HepG2 (cell line): ENCODE data around the gene BPIFB6. TPM values are rescaled to one million over a fixed set of nuclear protein-coding genes. Genes with fewer than 3 reads are reported as not detected.

Source experiments
- AFF4 ChIP-seq: sonication (generic); formaldehyde crosslinking; IDR thresholded peaks from 2 replicates; pipeline ENCODE4 v1.4.0; 2020; ENCODE audit warnings: missing genetic modification reagents
- ATAD3A ChIP-seq: sonication (generic); formaldehyde crosslinking; IDR thresholded peaks from 2 replicates; pipeline ENCODE4 v1.4.0; 2020; ENCODE audit warnings: missing genetic modification reagents
- ATF3 ChIP-seq: sonication (generic); formaldehyde crosslinking; IDR thresholded peaks from 2 replicates; pipeline ENCODE4 v1.4.0; 2020; ENCODE audit warnings: missing genetic modification reagents
- CEBPZ ChIP-seq: IDR thresholded peaks from 2 replicates; pipeline ENCODE4 v1.6.1; 2012; ENCODE audit warnings: low read length, improper control_type of control experiment
- DDIT3 ChIP-seq: sonication (generic); formaldehyde crosslinking; IDR thresholded peaks from 2 replicates; pipeline ENCODE4 v1.4.0; 2020; ENCODE audit warnings: mild to moderate bottlenecking, missing genetic modification reagents
- ETV5 ChIP-seq: IDR thresholded peaks from 2 replicates; pipeline ENCODE4 v1.6.1; 2018; ENCODE audit warnings: missing biosample characterization, missing genetic modification reagents, inconsistent platforms, borderline replicate concordance
- NCOR1 ChIP-seq: fragments of 200-600 bp; sonication (generic); IDR thresholded peaks from 2 replicates; pipeline ENCODE4 v1.7.0; 2017; ENCODE audit warnings: antibody characterized with exemption, low read length, borderline replicate concordance
- RNF2 ChIP-seq: fragments of 450-650 bp; conservative IDR thresholded peaks from 2 replicates; pipeline ENCODE4 v1.6.1; 2016; ENCODE audit warnings: low read depth
- SOX13 ChIP-seq, 3 experiments: fragments of 450-650 bp in 1 of 3; sonication (generic) in 1 of 3; formaldehyde crosslinking in 1 of 3; IDR thresholded peaks in 2 of 3; conservative IDR thresholded peaks in 1 of 3; 2 replicates each; pipeline versions ENCODE4 v1.5.0 to v1.6.1; 2016 to 2020; ENCODE audit warnings: antibody characterized with exemption in 1 of 3, mild to moderate bottlenecking in 1 of 3, missing compliant biosample characterization in 1 of 3, missing genetic modification reagents in 1 of 3, moderate library complexity in 1 of 3
- SRY ChIP-seq: sonication (generic); formaldehyde crosslinking; IDR thresholded peaks from 2 replicates; pipeline ENCODE4 v1.8.0; 2022; ENCODE audit warnings: mild to moderate bottlenecking, missing genetic modification reagents
- THRA ChIP-seq: sonication (generic); formaldehyde crosslinking; IDR thresholded peaks from 2 replicates; pipeline ENCODE4 v1.4.0; 2020; ENCODE audit warnings: missing genetic modification reagents, borderline replicate concordance
- ZFP36L2 ChIP-seq: sonication (generic); formaldehyde crosslinking; IDR thresholded peaks from 2 replicates; pipeline ENCODE4 v1.4.0; 2020; ENCODE audit warnings: missing genetic modification reagents
- ZNF235 ChIP-seq: sonication (generic); formaldehyde crosslinking; IDR thresholded peaks from 2 replicates; pipeline ENCODE4 v1.8.1; 2023; ENCODE audit warnings: mild to moderate bottlenecking, missing genetic modification reagents, borderline replicate concordance
- ZNF557 ChIP-seq: sonication (generic); formaldehyde crosslinking; IDR thresholded peaks from 2 replicates; pipeline ENCODE4 v1.4.0; 2020; ENCODE audit warnings: missing genetic modification reagents
- ZSCAN5A ChIP-seq: sonication (generic); formaldehyde crosslinking; IDR thresholded peaks from 2 replicates; pipeline ENCODE4 v1.8.0; 2022; ENCODE audit warnings: mild to moderate bottlenecking, missing genetic modification reagents, borderline replicate concordance
- polyA plus RNA-seq, 8 experiments: library from polyadenylated mRNA; depleted of rRNA in 3 of 8; stranded (reverse) in 7 of 8; unstranded in 1 of 8; fragments of >200 nt; fragmentation: Illumina TruSeq in 4 of 8; extraction: Trizol in 4 of 8; gene quantifications; 2 replicates each; pipeline versions ENCODE4 v1.2.1 to v1.2.3, GENCODE V29; 2011 to 2016; ENCODE audit warnings: low read depth in 4 of 8, missing spikeins in 1 of 8, mixed read lengths in 1 of 8; ENCODE audit not compliant: insufficient read depth in 1 of 8
- total RNA-seq, 5 experiments: library from RNA; depleted of rRNA; stranded (reverse); fragments of >200 nt; fragmentation: Illumina TruSeq; extraction: Trizol; gene quantifications; 2 replicates each; pipeline ENCODE4 v1.2.3, GENCODE V29; 2016; ENCODE audit warnings: low read depth in 1 of 5

Gene BPIFB6
- total and polyA plus RNA-seq, 2 of the 13 experiments (the other 11 are each of a cell fraction or from before 2014, with no cell fraction given), result 0.13 to 1.7 TPM

GRCh38 chr20:33006776-33007375, 24.6 kb upstream of the BPIFB6 start (continued):
- TF ChIP-seq ZNF235 (CRISPR knock-in tag) (no peak), ZSCAN5A (CRISPR knock-in tag) (no peak), THRA (CRISPR knock-in tag) (no peak), SRY (CRISPR knock-in tag) (no peak), SOX13 (IDR thresholded peaks at IDR 0.05) (no peak), SOX13 (CRISPR knock-in tag; conservative IDR thresholded peaks at IDR 0.05 in 1 of 2, IDR thresholded peaks at IDR 0.05 in 1 of 2) (no peak), AFF4 (CRISPR knock-in tag) (no peak), RNF2 (no peak), DDIT3 (CRISPR knock-in tag) (no peak), ETV5 (CRISPR knock-in tag) (no peak; the same call in 1 of the 2 replicates), CEBPZ (no peak), ZFP36L2 (no peak; the same call in 1 of the 2 replicates), ATF3 (no peak), ZNF557 (no peak; the same call in 1 of the 2 replicates), ATAD3A (no peak), NCOR1 (no peak)
